Neural crest cell (in vitro differentiated cells): ENCODE data around the gene SULT6B1. TPM values are rescaled to one million over a fixed set of nuclear protein-coding genes. Genes with fewer than 3 reads are reported as not detected.
A peak's percentile ranks its signal among the peaks of the same experiment; 100 is the strongest.

Source experiments
- DNase-seq: peaks from one replicate; pipeline ENCODE4 v3.0.0; 2021; ENCODE audit warnings: low read depth, mixed read lengths, low spot score
- H3K27ac Mint-ChIP-seq: one replicate; pipeline ENCODE4 v1.8.0; 2021; ENCODE audit warnings: mild to moderate bottlenecking, mixed read lengths; ENCODE audit not compliant: unreplicated experiment
- H3K27me3 Mint-ChIP-seq: 2 replicates; pipeline ENCODE4 v1.8.0; 2021; ENCODE audit warnings: low read depth, mild to moderate bottlenecking, mixed read lengths
- H3K36me3 Mint-ChIP-seq: 2 replicates; pipeline ENCODE4 v1.8.0; 2021; ENCODE audit warnings: low read depth, mild to moderate bottlenecking, mixed read lengths
- H3K4me1 Mint-ChIP-seq: 2 replicates; pipeline ENCODE4 v1.8.0; 2021; ENCODE audit warnings: mixed read lengths
- H3K4me3 Mint-ChIP-seq: one replicate; pipeline ENCODE4 v1.8.0; 2021; ENCODE audit warnings: mild to moderate bottlenecking, mixed read lengths
- H3K9me3 Mint-ChIP-seq: 2 replicates; pipeline ENCODE4 v1.8.0; 2021; ENCODE audit warnings: mixed read lengths
- total RNA-seq: library from RNA; stranded (reverse); gene quantifications from 2 replicates; pipeline ENCODE4 v1.2.1, GENCODE V29; 2021
- TF ChIP-seq, protein P1 (sequence below): fragments of 200-600 bp; sonication (generic); conservative IDR thresholded peaks from 2 replicates; pipeline ENCODE4 v1.5.0; 2021; ENCODE audit warnings: antibody characterized with exemption, mild to moderate bottlenecking

Gene SULT6B1
- total RNA-seq, 1 donor from 2014 or later = not detected

DNA sequence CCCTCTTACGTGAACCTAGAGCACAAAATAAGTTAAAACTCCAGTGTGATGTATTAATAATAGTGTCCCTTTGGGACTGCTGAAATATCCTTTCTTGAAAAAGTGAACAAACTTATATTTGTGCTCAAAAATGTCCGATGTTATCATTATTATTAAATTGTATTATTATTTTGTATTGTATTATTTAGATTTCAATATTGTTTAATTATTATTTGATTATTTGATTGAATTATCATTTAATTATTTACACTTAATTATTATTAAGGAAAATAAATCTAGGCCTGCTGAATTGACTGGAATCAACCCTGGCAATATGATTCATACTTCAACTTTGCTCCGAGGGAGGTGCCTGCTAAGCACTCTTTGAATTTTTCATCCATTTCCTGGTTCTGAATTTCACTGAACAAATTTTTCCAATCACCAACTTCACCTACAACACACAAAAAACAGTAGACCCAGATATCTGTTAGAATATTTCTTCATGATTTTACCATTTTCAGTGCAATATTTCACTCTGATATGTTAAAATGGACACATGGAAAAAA lies 20.8 kb downstream of the SULT6B1 start:
- Mint-ChIP-seq H3K27ac (no peak overlapping the region), H3K36me3 (peaks cover 12% of the 10 kb centered on the region), H3K4me3 (no peak overlapping the region), H3K4me1 (no peaks in the 10 kb centered on the region), H3K9me3 (peaks cover 11% of the 10 kb centered on the region), H3K27me3 (no peaks in the 10 kb centered on the region)
- no peak for DNase-seq
- TF ChIP-seq, protein P1, sequence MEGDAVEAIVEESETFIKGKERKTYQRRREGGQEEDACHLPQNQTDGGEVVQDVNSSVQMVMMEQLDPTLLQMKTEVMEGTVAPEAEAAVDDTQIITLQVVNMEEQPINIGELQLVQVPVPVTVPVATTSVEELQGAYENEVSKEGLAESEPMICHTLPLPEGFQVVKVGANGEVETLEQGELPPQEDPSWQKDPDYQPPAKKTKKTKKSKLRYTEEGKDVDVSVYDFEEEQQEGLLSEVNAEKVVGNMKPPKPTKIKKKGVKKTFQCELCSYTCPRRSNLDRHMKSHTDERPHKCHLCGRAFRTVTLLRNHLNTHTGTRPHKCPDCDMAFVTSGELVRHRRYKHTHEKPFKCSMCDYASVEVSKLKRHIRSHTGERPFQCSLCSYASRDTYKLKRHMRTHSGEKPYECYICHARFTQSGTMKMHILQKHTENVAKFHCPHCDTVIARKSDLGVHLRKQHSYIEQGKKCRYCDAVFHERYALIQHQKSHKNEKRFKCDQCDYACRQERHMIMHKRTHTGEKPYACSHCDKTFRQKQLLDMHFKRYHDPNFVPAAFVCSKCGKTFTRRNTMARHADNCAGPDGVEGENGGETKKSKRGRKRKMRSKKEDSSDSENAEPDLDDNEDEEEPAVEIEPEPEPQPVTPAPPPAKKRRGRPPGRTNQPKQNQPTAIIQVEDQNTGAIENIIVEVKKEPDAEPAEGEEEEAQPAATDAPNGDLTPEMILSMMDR = no peak

- no peaks in the 10 kb centered on the region for H3K27me3 Mint-ChIP-seq
- H3K9me3 Mint-ChIP-seq = peaks cover 11% of the 10 kb centered on the region
- TF ChIP-seq, protein P1 = no peak
- no peak for DNase-seq
- no peak overlapping the region for H3K27ac Mint-ChIP-seq
- no peak overlapping the region for H3K4me3 Mint-ChIP-seq
- peaks cover 12% of the 10 kb centered on the region for H3K36me3 Mint-ChIP-seq
- no peaks in the 10 kb centered on the region for H3K4me1 Mint-ChIP-seq
These were observed 23.7 kb downstream of the SULT6B1 start for GRCh38 chr2:37164757-37165156.

DNA sequence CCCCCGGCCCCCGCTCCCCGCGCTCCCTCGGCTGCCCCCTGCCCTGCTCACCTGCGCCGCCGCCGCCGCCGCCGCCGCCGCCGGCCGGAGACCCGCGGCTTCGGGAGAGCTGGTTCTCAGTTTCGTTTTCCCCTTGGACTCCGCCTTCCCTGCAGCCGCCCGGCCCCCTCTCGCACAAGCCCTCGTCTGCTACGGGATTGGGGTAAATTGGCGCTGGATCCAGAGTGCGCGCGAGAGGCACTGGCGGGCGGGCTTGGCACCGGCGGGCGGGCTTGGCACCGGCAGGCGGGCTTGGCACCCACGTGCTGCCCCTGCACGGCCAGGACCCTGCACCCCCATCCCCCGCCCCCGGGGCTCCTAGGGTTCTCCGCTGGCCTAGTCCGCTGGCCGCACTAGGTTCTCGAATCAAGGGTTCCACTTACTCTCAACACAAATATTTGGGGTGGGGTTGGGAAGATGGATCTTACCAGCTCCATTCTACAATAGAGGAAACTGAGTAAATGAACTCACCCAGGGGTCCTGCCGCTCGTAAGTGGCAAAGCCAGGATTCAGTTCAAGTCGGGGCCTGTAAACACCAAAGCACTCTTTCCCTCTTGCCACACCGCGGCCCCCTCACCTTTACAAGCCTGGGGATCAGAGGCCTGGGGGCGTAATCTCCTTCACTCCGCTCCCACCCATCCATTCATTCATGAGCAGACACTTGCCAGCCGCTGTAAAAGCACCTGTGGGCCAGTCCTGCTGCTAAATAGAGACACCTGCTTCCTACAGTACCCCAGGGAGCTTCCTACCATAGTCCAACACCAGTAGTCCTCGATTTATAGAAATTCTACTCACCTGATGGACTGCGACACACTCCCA lies 31.4 kb downstream of the SULT6B1 start, which contains the start of gene EIF2AK2:
TSS of gene EIF2AK2 (minus strand) at position 124 of the 858 bp plus-strand sequence. CDS start 9,174 bp downstream, outside the sequence.
- H3K27me3 Mint-ChIP-seq = no peaks in the 10 kb centered on the region
- H3K9me3 Mint-ChIP-seq = peaks cover 5% of the 10 kb centered on the region
- peak; percentile 69 for DNase-seq
- H3K4me1 Mint-ChIP-seq = peaks cover 27% of the 10 kb centered on the region
- H3K4me3 Mint-ChIP-seq = peak within 1 kb of the TSS; percentile 90
- peaks cover 18% of the 10 kb centered on the region for H3K36me3 Mint-ChIP-seq
- TF ChIP-seq, protein P1 = no peak
- peak within 1 kb of the TSS; percentile 67 for H3K27ac Mint-ChIP-seq

DNA sequence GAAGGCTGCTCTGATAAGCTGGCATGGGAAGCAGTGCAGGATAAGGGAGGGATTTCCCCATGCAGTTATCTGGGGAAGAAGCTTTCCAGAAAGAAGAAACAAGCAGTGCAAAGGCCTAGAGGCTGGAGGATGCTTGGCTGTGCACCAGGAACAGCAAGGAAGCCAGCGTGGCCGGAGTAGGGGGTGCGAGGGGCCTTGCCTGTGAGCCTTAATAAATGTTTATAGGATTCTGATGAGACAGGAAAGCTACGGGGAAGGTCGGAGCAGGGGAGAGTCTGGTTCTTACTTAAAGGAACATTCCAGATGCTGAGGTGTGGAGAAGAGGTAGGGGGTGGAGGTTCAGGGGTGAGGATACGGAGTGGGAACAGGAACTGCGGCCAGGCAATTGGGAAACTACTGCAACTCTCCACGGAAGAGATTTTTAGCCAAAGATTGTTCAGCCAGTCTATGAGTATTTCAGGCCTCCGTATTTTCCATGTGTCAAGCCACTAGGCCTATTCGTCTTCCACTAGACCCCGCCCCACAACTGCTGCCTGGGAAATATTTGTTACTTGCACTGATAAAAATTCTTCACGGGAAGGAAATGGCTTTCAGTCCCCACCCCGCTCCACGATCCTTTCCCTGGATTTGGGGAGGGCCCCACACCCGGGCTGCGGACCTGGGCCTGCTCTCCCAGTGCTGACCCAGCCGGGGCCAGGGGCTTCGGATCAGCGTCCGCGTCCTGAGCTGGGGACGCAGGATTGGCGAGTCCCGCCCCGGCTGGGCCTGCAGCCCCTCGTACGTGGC lies 32.2 kb downstream of the SULT6B1 start:
- no peak for DNase-seq
- Mint-ChIP-seq H3K27ac (peak overlapping the region; percentile 67), H3K36me3 (peaks cover 20% of the 10 kb centered on the region), H3K9me3 (peaks cover 7% of the 10 kb centered on the region), H3K4me3 (peak overlapping the region; percentile 90), H3K4me1 (peaks cover 27% of the 10 kb centered on the region), H3K27me3 (no peaks in the 10 kb centered on the region)
- TF ChIP-seq, protein P1 = no peak

GRCh38 chr2:37154785-37155184 lies 33.7 kb downstream of the SULT6B1 start:
- Mint-ChIP-seq H3K27ac (no peak overlapping the region), H3K4me3 (no peak overlapping the region), H3K27me3 (no peaks in the 10 kb centered on the region), H3K4me1 (peaks cover 27% of the 10 kb centered on the region), H3K9me3 (peaks cover 7% of the 10 kb centered on the region), H3K36me3 (peaks cover 20% of the 10 kb centered on the region)
- DNase-seq = no peak
- TF ChIP-seq, protein P1 = no peak
